Measurements from ENCODE around the gene TLX1. TPM values are rescaled to one million over a fixed set of nuclear protein-coding genes. Genes with fewer than 3 reads are reported as not detected.
A peak's percentile ranks its signal among the peaks of the same experiment; 100 is the strongest.
"Not testable (repeated sequence)": the region's sequence is repeated elsewhere in the genome, so short reads cannot be mapped to it uniquely, and the experiment has no call there.

The TLX1 gene
- total RNA-seq, 2 donors from 2014 or later: not detected

DNA sequence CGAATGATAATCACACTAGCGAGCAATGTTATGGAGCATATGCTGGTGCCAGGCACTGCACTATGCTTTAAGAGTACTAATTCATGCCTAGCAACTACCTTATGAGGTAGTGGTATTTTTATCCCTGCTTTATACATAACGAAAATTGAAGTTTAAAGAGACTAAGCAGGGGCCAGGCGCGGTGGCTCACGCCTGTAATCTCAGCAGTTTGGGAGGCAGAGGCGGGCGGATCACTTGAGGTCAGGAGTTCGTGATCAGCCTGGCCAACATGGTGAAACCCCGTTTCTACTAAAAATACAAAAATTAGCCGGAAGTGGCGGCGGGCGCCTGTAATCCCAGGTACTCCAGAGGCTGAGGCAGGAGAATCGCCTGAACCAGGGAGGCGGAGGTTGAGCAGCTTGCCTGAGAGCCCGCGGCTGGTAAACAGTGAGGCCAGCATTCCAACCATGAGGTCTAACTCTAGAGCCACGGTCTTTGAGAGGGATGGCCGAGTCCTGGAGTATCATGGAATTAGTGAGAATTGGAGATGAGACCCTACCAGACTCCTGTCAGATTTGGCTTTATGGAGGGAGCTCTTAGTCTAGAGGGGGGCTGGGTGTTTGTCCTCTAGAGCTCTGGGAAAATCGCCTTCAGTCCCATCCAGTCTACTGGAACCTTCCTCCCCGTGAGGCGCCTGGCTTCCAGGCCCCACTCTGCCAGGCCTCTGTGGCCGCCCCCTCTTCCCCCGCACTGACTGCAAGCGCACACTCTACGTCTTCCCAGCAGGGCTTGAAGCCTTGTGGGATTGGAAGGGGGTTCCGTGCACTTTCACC is 11.6 kb downstream of the TLX1 start:
- intact Hi-C loops (cut with DNase I): loop anchor here in 1 of 2 donors (5.0 kb wide), 1 partner anchor 45 kb away; no protein-coding TSS in a partner anchor
- DNase-seq (ENCODE audit: low spot score): no peak

DNA sequence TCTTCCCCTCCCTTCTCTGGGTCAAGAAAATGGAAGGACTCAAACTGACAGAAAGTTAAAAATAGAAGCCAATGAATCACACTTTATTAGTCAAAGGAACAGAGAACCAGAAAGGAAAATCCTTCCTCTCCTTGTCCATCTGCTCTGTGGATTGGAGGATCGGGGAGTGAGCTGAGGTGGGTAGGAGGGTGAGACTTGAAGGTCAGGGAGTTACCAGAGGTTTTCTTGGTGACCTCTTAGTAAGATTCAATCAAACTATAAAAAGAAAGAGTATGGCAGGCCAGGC is 12.2 kb downstream of the TLX1 start:
- DNase-seq (ENCODE audit: low spot score): no peak
- intact Hi-C loops (cut with DNase I): loop anchor here in 1 of 2 donors (5.0 kb wide), 1 partner anchor 46 kb away; no protein-coding TSS in a partner anchor

DNA sequence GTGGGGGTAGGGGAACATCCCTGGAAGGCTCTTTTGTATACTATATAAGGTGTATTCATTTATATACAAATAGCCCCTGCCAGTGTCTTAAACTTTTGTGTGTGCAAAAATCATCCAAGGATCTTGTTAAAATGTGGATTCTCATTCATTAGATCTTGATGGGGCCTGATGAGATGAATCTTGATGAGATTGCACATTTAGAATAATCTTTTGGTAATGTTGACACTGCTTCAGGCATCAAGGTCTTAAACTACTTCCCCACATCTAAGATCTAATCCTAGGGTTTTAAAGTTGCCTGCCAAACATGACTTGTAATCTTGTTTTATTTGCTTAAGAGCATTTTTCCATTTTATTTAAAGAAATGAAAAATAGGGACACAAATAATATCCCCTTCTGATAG is 13.0 kb downstream of the TLX1 start:
- intact Hi-C loops (cut with DNase I): loop anchor here in 1 of 2 donors (5.0 kb wide), 1 partner anchor 47 kb away; no protein-coding TSS in a partner anchor
- DNase-seq (ENCODE audit: low spot score): no peak

DNA sequence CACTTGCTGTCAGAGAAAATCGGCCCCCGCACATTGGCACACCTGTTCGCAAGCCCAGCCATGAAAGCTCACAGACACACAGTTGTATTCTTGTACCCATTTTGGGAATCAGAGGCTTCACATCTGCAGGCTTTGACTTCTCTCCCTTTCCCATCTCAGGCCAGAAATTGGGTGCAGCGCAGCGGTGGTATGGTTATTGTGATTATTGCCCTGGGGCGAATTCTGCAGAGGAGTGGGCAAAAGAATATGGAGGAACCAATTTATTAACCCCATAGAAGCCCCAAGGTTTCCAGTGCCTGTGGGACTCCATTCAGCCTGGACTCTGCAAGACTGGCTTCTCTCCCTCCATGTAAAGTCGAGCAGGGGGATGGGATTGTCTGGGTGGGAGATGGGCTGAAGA is 14.0 kb downstream of the TLX1 start:
- intact Hi-C loops (cut with DNase I): loop anchor here in 1 of 2 donors (1.0 kb wide), 1 partner anchor 35 kb away; no protein-coding TSS in a partner anchor
- no peak for DNase-seq (ENCODE audit: low spot score)

DNA sequence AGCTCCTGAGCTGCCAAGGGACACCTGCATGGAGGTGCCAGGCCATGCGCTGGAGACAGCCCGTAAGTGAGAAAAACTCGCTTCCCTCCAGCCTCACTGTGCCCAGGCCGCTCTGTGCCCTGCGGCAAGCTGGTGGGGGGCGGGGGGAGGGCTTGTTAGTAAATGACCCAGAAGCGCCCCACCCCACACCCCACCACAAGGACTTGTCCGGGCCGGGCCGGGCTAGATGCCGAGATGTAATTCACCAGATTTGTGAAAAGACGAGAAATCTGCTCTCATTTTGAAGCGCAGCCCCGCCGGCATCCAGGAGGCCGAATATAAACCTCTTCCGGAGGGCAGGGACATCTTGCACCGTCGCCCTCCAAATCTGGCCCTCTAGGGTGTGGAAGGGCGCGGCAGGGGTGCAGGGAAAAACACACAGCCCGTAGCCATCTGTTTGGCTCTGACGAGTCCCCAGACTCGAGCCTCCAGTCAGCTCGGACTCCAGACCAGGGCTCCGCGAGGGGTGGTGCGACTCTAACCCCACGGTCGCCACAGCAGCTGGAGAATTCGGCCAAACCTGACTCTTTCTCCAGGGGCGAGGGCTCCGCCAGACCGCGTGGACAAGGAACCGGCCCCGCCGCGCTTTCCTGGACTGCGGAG is 14.8 kb downstream of the TLX1 start:
- DNase-seq (ENCODE audit: low spot score): no peak
- intact Hi-C loops (cut with DNase I): loop anchor here in 1 of 2 donors (1.0 kb wide), 1 partner anchor 36 kb away; no protein-coding TSS in a partner anchor

DNA sequence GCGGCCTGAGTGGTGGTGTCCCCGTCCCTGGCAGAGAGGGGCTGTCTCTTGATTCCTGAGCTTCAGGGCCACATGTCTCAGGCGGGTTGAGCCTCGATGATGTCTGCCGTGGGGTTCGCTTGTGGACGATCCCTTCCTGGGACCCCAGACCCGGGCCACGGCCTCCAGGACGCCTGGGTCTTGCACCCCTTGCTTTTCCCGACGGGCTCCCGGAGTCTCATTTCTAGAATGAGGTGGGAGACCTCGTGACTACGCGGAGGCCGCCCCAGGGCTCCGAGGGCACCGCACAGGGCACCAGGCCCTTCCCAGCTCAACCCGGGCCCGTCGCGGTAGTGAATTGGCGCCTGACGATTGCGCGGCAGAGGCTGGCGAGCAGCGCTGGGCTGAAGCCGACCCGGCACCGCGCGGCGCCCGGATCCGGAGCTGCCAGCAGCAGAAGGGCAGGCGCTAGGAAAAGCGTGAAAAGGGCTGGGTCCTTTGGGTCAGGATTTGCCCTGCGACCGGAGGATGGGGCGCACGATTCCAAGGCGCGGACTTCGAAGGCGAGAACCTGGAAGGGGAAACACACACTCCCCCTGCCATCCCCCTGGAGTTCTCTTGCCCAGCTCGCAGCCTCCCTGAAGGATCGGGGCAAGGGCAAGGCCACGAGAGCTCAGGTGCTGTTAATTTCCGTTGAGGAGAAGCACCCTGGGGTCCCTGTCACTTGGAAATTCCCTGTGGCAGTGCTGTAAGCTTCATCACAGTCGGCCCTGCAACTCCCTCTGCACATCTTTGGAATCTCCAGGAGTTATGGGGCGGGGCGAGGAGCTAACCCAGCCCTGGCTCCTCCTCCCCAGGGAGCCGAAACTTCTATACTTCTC is 15.5 kb downstream of the TLX1 start:
- no peak for DNase-seq (ENCODE audit: low spot score)
- intact Hi-C loops (cut with DNase I): no loop called here

DNA sequence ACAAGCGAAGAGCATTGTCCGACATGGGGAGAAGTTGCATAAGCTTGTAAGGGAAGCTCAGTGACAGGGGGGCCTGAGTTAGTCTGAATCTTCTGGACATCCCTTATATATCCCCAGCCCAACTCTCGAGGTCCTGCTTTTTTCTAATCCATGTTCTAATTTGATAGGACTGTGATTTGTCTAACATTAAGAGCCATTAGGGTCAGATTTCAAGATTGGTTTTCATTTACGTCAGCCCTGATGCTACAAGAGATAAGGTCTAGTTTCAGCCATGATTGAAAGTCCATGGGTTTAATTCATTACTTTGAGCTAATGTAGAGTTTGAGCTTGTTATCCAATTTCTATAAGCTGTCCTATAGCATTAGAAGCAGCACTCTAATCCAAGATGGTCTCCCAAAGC is 20.3 kb downstream of the TLX1 start:
- DNase-seq (ENCODE audit: low spot score): no peak
- intact Hi-C loops (cut with DNase I): no loop called here

DNA sequence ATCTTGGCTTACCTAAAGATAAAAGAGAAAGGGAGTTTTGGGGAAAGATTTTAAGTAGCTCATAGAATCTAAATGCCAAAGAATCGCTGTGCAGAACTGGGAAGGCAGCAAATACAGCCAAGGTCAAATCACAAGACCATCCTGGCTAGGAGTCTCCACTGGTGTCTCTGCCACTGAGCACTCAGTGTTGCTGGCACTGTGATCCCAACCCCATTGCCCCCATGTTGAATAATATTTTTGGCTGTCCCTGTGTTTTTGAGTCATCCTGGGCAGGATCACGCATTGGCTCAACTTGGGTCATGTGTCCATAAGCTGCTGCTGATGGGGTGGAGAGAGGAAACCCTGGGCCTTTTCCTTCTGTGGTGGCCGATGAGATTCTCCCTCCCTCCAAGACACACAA is 21.2 kb downstream of the TLX1 start:
- no peak for DNase-seq (ENCODE audit: low spot score)
- intact Hi-C loops (cut with DNase I): no loop called here

DNA sequence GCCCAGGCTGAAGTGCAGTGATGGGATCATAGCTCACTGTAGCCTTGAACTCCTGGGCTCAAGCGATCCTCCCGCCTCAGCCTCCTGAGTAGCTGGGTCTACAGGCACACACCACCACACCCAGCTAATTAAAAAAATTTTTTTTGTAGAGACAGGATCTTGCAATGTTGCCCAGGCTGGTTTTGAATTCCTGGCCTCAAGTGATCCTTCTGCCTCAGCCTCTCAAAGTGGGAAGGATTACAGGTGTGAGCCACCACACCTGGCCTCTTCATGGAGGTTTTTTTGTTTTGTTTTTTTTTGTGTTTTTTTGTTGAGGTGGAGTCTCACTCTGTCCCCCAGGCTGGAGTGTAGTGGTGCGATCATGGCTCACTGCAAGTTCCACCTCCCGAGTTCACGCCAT is 23.4 kb downstream of the TLX1 start:
- intact Hi-C loops (cut with DNase I); DNase-seq (ENCODE audit: low spot score): not testable (repeated sequence)

DNA sequence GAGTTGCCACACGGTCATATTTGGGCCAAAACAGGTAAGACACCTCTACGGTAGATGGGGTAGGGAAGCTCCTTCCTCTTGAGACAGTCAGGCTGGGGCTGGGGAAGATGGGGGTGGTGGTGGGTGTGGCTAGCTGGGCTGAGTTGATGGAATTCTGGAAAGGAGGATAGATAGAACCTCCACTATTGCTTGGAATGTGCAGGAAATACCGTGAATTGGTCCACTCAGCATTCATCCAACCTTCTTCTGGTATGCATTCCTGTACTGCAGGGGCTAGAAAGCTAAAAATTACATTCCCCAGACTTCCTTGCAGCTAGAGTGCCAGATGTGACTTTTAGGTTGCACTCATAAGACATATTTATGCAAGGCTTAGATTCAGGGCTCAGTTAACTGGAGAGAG is 24.8 kb downstream of the TLX1 start:
- DNase-seq (ENCODE audit: low spot score): no peak
- intact Hi-C loops (cut with DNase I): no loop called here

DNA sequence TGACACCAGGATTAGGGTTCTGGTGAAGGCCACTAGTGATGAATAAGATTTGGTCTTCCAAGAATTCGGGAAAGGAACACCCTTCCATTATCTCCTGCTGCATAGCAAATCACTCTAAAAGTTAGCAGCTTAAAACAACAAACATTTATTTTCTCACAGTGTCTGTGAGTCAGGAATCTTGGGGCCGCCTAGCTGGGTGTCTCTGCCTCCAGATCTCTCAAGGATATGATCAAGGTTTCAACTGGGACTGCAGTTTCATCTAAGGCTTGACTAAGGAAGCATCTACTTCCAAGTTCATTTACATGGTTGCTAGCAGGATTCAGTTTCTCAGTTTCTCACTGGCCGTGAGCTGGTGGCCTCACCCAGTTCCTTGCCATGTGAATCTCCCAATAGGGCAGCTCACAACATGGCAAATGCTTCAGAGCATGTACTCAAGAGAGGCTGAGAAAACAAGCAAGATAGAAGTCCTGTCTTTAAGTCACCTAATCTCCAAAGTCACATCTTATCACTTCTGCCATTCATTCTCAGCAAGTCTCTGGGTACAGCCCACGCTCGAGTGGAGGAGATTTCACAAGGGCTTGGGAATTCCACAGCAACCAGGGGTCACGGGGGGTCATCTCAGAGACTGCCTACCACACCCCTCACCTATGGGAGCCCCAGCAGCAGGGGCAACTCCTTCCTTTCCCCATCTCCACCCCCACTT is 26.8 kb downstream of the TLX1 start:
- intact Hi-C loops (cut with DNase I): no loop called here
- DNase-seq (ENCODE audit: low spot score): no peak

DNA sequence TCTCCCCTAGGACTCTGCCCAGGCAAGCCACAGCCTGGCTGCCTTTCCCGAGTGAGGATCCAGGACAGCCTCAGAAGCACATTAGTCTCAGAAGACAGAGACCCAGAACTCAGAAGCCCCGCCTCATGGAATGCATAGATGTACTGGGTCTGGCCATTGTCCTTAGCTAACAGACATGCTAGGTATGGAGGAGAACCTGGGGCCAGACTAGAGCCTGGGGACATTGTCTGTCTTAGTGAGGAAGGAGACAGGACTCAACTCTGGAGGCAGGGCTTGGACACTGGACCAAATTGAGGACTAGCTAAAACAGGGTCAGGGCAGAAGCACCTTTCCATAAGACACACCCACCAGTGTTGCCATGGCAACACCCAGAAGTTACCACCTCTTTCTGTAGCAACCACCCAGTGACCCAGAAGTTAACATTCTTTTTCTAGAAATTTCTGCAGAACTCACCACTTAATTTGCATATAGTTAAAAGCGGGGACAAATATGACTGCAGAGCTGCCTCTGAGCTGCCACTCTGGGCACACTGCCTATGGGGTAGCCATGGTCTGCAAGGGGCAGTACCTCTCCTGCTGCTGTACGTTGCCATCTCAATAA is 27.5 kb downstream of the TLX1 start:
- DNase-seq (ENCODE audit: low spot score): no peak
- intact Hi-C loops (cut with DNase I): no loop called here

DNA sequence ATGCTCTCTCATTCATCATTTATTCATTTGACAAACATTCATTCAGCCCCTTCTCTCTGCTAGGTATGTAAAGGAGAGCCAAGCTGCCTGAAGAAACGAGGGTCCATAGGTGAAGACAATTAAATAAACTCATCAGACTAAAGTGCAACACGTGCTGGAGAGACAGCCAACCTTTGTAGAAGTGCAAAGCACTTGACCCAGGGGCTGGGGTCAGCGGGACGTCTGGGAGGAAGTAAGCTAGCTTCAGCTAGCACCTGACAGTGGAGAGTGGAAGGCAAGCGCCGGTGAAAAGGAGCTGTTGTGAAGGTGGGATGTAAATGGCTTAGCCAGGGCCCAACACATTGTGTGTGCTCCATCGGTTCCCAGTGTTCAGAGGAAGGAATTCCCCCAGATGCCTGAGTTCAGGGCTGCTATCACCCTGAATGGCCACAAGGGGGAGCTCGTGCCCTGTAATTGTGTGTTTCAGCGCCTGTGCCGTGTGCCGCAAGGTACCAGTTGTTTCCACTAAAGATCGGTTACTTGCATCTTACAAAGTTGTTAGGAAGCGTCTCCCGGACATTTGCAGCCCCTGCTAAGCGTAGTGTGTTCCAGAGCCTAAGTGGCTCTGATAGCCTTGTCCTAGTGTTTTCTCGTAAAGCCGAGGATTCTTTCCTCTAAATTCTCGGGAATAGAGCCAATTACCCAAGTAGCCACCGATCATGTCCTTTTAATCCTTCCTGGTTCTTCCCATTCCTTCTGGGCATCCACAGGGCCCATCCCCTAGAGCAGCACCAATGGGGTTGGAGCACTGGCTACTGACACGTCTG is 30.6 kb downstream of the TLX1 start:
- intact Hi-C loops (cut with DNase I): no loop called here
- DNase-seq (ENCODE audit: low spot score): peak; percentile 89

DNA sequence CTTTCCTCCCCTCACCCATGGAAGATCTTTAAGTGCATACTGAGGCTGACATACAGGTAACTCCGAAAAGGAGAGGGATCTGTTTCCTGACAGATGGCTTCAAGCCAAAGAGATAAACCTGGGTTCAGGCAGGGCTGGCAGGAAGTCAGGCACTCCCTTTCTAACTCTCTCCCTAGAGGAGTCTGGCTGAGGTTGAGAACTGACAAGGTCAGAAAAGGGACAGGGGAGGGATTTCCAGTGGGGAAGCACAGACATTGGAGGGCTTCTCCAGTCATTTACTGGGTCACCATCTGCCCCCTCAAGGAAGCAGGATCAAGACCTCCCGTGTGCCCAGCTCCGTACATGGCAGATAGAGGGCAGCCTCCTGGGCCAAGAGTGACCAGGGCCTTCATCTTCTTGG is 31.6 kb downstream of the TLX1 start:
- intact Hi-C loops (cut with DNase I): no loop called here
- no peak for DNase-seq (ENCODE audit: low spot score)

DNA sequence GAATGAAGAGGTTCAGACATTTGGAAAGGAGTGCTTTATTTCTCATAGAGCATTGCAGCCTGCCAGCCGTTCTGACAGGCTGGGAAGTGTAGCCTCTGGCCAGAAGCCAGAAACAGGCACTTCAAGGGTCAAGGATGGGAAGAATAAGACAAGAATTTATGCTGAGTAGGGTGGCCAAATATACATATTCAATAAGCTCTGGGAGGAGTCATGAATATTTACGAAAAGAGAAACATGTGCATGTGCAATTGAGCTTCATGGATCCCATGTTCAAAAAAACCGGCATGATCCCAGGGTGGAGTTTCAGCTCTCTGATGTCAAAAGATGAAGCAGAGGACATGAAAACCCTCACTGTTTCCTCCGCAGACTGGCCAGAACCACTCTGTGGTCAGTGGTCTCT is 32.9 kb downstream of the TLX1 start:
- intact Hi-C loops (cut with DNase I): no loop called here
- no peak for DNase-seq (ENCODE audit: low spot score)

DNA sequence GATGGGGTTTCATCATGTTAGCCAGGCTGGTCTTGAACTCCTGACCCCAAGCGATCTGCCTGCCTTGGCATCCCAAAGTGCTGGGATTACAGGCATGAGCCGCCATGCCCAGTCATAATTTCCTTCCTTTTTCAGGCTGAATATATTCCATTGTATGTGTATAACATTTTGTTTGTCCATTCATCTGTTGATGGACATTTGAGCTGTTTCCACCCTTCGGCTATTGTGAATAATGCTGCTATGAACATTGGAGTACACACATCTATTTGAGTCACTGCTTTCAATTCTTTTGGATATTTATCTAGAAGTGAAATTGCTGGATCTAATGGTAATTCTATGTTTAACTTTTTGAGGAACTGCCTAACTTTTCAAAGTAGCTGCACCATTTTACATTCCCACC is 34.6 kb downstream of the TLX1 start:
- DNase-seq (ENCODE audit: low spot score): no peak
- intact Hi-C loops (cut with DNase I): no loop called here

DNA sequence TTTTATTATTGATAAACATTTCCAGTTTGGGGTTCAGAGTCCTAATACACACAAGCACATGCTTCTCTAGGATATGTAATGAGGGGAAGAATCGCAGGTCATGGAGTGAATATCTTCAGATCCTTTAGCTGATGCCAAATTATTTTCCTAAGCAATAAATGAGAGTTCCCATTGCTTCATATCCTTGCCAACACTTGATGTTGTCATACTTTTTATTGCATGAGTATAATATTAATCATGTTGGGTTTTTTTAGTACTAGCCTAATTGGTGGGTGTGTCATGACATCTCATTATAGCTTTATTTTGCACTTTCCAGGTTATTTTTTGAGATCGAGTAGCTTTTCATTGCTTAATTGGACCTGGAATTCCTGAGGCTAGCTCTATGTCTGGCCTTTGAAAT is 35.3 kb downstream of the TLX1 start:
- intact Hi-C loops (cut with DNase I): no loop called here
- DNase-seq (ENCODE audit: low spot score): no peak

DNA sequence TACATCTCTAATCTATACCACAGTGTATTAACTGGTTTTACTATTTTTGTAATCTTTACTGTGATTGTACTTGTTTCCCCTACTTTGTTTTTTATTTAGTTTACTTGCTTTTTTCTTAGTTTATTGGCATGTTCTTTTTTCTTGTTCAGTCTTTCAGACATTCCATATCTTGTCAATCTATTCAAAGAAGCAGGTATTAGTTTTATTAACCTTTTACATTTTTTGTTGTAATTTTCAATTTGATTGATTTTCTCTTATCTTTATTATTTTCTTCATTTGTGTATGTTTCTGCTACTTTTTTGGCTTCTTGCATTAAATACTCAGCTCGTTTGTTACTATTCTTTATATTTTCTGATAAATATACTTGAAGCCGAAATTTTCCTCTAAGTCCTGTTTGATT is 41.6 kb downstream of the TLX1 start:
- no peak for DNase-seq (ENCODE audit: low spot score)
- intact Hi-C loops (cut with DNase I): no loop called here

Data from posterior vena cava (tissue), 2 donors.